Measurements from ENCODE around the gene SMARCC2. TPM values are rescaled to one million over a fixed set of nuclear protein-coding genes. Genes with fewer than 3 reads are reported as not detected.

The SMARCC2 gene
- total RNA-seq, 1 donor from 2014 or later, result 196 TPM

- Mint-ChIP-seq H3K4me1 (ENCODE audit: low read depth, unreplicated experiment) (peaks cover 8% of the 10 kb centered on the region), H3K27me3 (ENCODE audit: unreplicated experiment) (peaks cover 21% of the 10 kb centered on the region), H3K36me3 (ENCODE audit: unreplicated experiment) (peaks cover 4% of the 10 kb centered on the region), H3K27ac (ENCODE audit: unreplicated experiment) (peak overlapping the region; percentile 96), H3K9me3 (ENCODE audit: unreplicated experiment) (peaks cover 24% of the 10 kb centered on the region), H3K4me3 (ENCODE audit: unreplicated experiment) (peak overlapping the region; percentile 97)
- peak; percentile 37 for TF ChIP-seq CTCF (IDR thresholded peaks at IDR 0.05; ENCODE audit: partially characterized antibody, unreplicated experiment)
- DNase-seq, result peak; percentile 90
These were observed 823 bp upstream of the SMARCC2 start for GRCh38 chr12:56189918-56190694.

- Mint-ChIP-seq H3K9me3 (ENCODE audit: unreplicated experiment) (peaks cover 24% of the 10 kb centered on the region), H3K36me3 (ENCODE audit: unreplicated experiment) (peaks cover 4% of the 10 kb centered on the region), H3K27ac (ENCODE audit: unreplicated experiment) (peak overlapping the region; percentile 86), H3K27me3 (ENCODE audit: unreplicated experiment) (peaks cover 21% of the 10 kb centered on the region), H3K4me3 (ENCODE audit: unreplicated experiment) (peak overlapping the region; percentile 93), H3K4me1 (ENCODE audit: low read depth, unreplicated experiment) (peaks cover 8% of the 10 kb centered on the region)
- no peak for DNase-seq
- no peak for TF ChIP-seq CTCF (IDR thresholded peaks at IDR 0.05; ENCODE audit: partially characterized antibody, unreplicated experiment)
These were observed 545 bp downstream of the SMARCC2 start for GRCh38 chr12:56188778-56189098.

GRCh38 chr12:56188131-56188777, 1.0 kb downstream of the SMARCC2 start:
- peaks cover 8% of the 10 kb centered on the region for H3K4me1 Mint-ChIP-seq (ENCODE audit: low read depth, unreplicated experiment)
- no peak for TF ChIP-seq CTCF (IDR thresholded peaks at IDR 0.05; ENCODE audit: partially characterized antibody, unreplicated experiment)
- peak overlapping the region; percentile 93 for H3K4me3 Mint-ChIP-seq (ENCODE audit: unreplicated experiment)
- H3K9me3 Mint-ChIP-seq (ENCODE audit: unreplicated experiment), result peaks cover 24% of the 10 kb centered on the region
- peaks cover 4% of the 10 kb centered on the region for H3K36me3 Mint-ChIP-seq (ENCODE audit: unreplicated experiment)
- peak; percentile 18 for DNase-seq
- peaks cover 19% of the 10 kb centered on the region for H3K27me3 Mint-ChIP-seq (ENCODE audit: unreplicated experiment)
- H3K27ac Mint-ChIP-seq (ENCODE audit: unreplicated experiment), result peak overlapping the region; percentile 86

DNA sequence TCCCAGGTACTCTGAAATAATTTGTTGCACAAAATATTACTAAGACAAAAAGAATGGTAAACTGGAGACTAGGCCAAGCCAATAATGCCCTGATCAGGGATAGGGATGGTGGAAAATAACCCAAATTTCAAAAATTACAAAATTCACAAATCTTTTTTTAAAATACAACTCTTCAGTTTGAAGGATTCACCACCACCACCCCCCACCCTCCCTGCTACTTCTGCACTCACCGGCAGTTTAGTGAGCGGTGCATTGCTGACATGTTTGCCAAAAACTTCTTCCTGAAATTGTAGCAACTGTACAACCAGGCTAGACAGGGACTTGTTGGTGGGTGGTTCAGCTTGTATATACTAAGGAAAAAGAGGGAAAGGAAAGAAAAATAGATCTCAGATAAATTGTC, 2.3 kb downstream of the SMARCC2 start:
- no peak overlapping the region for H3K27ac Mint-ChIP-seq (ENCODE audit: unreplicated experiment)
- TF ChIP-seq CTCF (IDR thresholded peaks at IDR 0.05; ENCODE audit: partially characterized antibody, unreplicated experiment), result no peak
- peaks cover 18% of the 10 kb centered on the region for H3K27me3 Mint-ChIP-seq (ENCODE audit: unreplicated experiment)
- H3K9me3 Mint-ChIP-seq (ENCODE audit: unreplicated experiment), result peaks cover 24% of the 10 kb centered on the region
- peaks cover 8% of the 10 kb centered on the region for H3K4me1 Mint-ChIP-seq (ENCODE audit: low read depth, unreplicated experiment)
- no peak for DNase-seq
- H3K36me3 Mint-ChIP-seq (ENCODE audit: unreplicated experiment), result peaks cover 4% of the 10 kb centered on the region
- H3K4me3 Mint-ChIP-seq (ENCODE audit: unreplicated experiment), result peak overlapping the region; percentile 93

GRCh38 chr12:56178347-56178746, 10.9 kb downstream of the SMARCC2 start:
- no peak for DNase-seq
- H3K27me3 Mint-ChIP-seq (ENCODE audit: unreplicated experiment), result peaks cover 3% of the 10 kb centered on the region
- H3K27ac Mint-ChIP-seq (ENCODE audit: unreplicated experiment), result no peak overlapping the region
- H3K9me3 Mint-ChIP-seq (ENCODE audit: unreplicated experiment), result no peaks in the 10 kb centered on the region
- H3K36me3 Mint-ChIP-seq (ENCODE audit: unreplicated experiment), result peaks cover 7% of the 10 kb centered on the region
- no peaks in the 10 kb centered on the region for H3K4me1 Mint-ChIP-seq (ENCODE audit: low read depth, unreplicated experiment)
- TF ChIP-seq CTCF (IDR thresholded peaks at IDR 0.05; ENCODE audit: partially characterized antibody, unreplicated experiment), result no peak
- H3K4me3 Mint-ChIP-seq (ENCODE audit: unreplicated experiment), result no peak overlapping the region
